ENCODE measurements around the gene EGF.

GRCh38 chr4:109967798-109968520 lies 55.3 kb downstream of the EGF start:
- TF ChIP-seq CTCF (IDR thresholded peaks at IDR 0.05; ENCODE audit: low read length) (no peak), EZH2 (IDR thresholded peaks at IDR 0.05; ENCODE audit: borderline replicate concordance, low read length) (no peak)

Measured in OCI-LY1 (cell line).